WTC11 (cell line): ENCODE data around the gene KLK6. TPM values are rescaled to one million over a fixed set of nuclear protein-coding genes. Genes with fewer than 3 reads are reported as not detected.
A peak's percentile ranks its signal among the peaks of the same experiment; 100 is the strongest.

Experiments
- AFF4 ChIP-seq: sonication (generic); formaldehyde crosslinking; IDR thresholded peaks from 2 replicates; pipeline ENCODE4 v1.8.1; 2023; ENCODE audit warnings: mild to moderate bottlenecking, missing genetic modification reagents, borderline replicate concordance
- FOXK1 ChIP-seq: sonication (generic); formaldehyde crosslinking; IDR thresholded peaks from 2 replicates; pipeline ENCODE4 v1.8.0; 2022; ENCODE audit warnings: mild to moderate bottlenecking, moderate library complexity, missing genetic modification reagents
- FOXP1 ChIP-seq: sonication (generic); formaldehyde crosslinking; IDR thresholded peaks from 2 replicates; pipeline ENCODE4 v1.8.0; 2022; ENCODE audit warnings: missing genetic modification reagents, mild to moderate bottlenecking, moderate library complexity, borderline replicate concordance
- GRHL2 ChIP-seq: fragments of 250-450 bp; sonication (Bioruptor Pico); IDR thresholded peaks from 2 replicates; pipeline ENCODE4 v1.8.0; 2022; ENCODE audit warnings: mild to moderate bottlenecking, moderate library complexity; ENCODE audit not compliant: insufficient replicate concordance, severe bottlenecking
- MYBL2 ChIP-seq: sonication (generic); formaldehyde crosslinking; IDR thresholded peaks from 2 replicates; pipeline ENCODE4 v1.8.1; 2023; ENCODE audit warnings: mild to moderate bottlenecking, moderate library complexity, missing genetic modification reagents
- NFATC4 ChIP-seq: fragments of 250-450 bp; sonication (Bioruptor Pico); IDR thresholded peaks from 2 replicates; pipeline ENCODE4 v1.9.0; 2021; ENCODE audit warnings: mild to moderate bottlenecking
- NFE2L1 ChIP-seq: sonication (generic); formaldehyde crosslinking; IDR thresholded peaks from 2 replicates; pipeline ENCODE4 v1.8.1; 2023; ENCODE audit warnings: missing genetic modification reagents
- RORB ChIP-seq: fragments of 250-450 bp; sonication (Bioruptor Pico); IDR thresholded peaks from 2 replicates; pipeline ENCODE4 v1.9.0; 2021; ENCODE audit warnings: mild to moderate bottlenecking
- SOX15 ChIP-seq: fragments of 250-450 bp; sonication (Bioruptor Pico); IDR thresholded peaks from 2 replicates; pipeline ENCODE4 v1.9.0; 2021; ENCODE audit warnings: mild to moderate bottlenecking
- TEAD4 ChIP-seq: sonication (generic); formaldehyde crosslinking; IDR thresholded peaks from 2 replicates; pipeline ENCODE4 v1.8.0; 2022; ENCODE audit warnings: mild to moderate bottlenecking, missing genetic modification reagents
- ZMAT4 ChIP-seq: fragments of 250-450 bp; sonication (Bioruptor Pico); IDR thresholded peaks from 2 replicates; pipeline ENCODE4 v1.9.0; 2021; ENCODE audit warnings: mild to moderate bottlenecking
- ZNF317 ChIP-seq: sonication (generic); formaldehyde crosslinking; IDR thresholded peaks from 2 replicates; pipeline ENCODE4 v1.8.1; 2023; ENCODE audit warnings: low read depth, mild to moderate bottlenecking, moderate library complexity, missing genetic modification reagents, borderline replicate concordance
- ZNF396 ChIP-seq: fragments of 250-450 bp; sonication (Bioruptor Pico); IDR thresholded peaks from 2 replicates; pipeline ENCODE4 v1.8.0; 2021; ENCODE audit warnings: mild to moderate bottlenecking, moderate library complexity, borderline replicate concordance
- ZNF425 ChIP-seq: fragments of 250-450 bp; sonication (Bioruptor Pico); conservative IDR thresholded peaks from 2 replicates; pipeline ENCODE4 v1.9.0; 2021; ENCODE audit warnings: mild to moderate bottlenecking
- ZNF532 ChIP-seq: fragments of 250-450 bp; sonication (Bioruptor Pico); IDR thresholded peaks from 2 replicates; pipeline ENCODE4 v1.9.0; 2021; ENCODE audit warnings: mild to moderate bottlenecking, borderline replicate concordance
- total RNA-seq: library from RNA; stranded (reverse); gene quantifications from 3 replicates; pipeline ENCODE4 v1.2.3, GENCODE V29; 2021
- TF ChIP-seq, protein P1 (sequence below): sonication (generic); formaldehyde crosslinking; IDR thresholded peaks from 2 replicates; pipeline ENCODE4 v1.8.1; 2023; ENCODE audit warnings: mild to moderate bottlenecking, moderate library complexity, missing genetic modification reagents
- TF ChIP-seq, protein P2 (sequence below): sonication (generic); formaldehyde crosslinking; IDR thresholded peaks from 2 replicates; pipeline ENCODE4 v1.8.0; 2022; ENCODE audit warnings: mild to moderate bottlenecking, missing genetic modification reagents
- TF ChIP-seq, protein P3 (sequence below): sonication (generic); formaldehyde crosslinking; IDR thresholded peaks from 2 replicates; pipeline ENCODE4 v1.8.0; 2023; ENCODE audit warnings: missing genetic modification reagents
- TF ChIP-seq, protein P4 (sequence below): sonication (generic); formaldehyde crosslinking; IDR thresholded peaks from 2 replicates; pipeline ENCODE4 v1.8.1; 2023; ENCODE audit warnings: mild to moderate bottlenecking, missing genetic modification reagents

The KLK6 gene
- total RNA-seq, 1 experiment from 2014 or later: 0.52 TPM

DNA sequence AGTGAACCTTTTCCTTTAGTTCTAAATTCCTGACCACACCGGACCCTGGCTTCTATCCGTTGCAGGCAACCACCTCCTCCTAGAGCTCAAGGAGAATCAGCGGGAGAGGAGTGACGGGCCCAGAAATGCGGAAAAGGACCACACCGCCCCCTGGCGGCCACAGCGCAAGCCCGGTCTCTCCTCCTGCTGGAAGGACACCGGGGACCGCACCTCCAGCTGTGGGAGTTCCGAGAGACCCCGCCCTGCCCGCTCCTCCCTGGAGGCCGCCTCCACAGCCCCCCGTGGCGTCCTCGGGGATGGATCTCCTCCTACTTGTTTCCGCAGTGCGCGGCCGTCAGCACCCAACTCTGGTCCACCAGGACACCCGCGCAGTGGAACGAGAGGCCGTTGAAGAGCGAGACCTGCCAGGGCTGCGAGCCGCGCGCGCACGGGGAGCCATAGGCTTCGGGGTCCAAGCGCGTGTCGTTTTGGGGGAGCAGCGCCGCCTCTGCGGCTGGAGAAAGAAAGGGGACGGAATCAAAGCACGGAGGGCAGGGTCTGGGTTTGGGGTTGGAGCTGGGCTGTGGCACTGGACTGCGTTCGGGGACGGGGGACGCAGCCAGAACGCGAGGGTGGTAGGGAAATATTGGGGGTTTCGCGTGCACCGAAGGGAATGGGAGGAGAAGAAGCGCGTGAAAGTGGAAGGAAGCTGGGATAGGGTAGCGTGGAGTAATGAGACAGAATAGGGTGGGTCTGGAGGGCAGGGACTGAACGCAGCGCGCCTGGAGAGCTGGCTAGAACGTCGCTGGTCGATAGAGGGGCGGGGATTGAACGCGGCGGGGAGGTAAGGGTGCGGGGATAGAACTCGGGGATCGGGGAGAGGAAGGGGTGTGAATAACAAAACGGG lies 47.6 kb upstream of the KLK6 start (continued):
- TF ChIP-seq, protein P1, sequence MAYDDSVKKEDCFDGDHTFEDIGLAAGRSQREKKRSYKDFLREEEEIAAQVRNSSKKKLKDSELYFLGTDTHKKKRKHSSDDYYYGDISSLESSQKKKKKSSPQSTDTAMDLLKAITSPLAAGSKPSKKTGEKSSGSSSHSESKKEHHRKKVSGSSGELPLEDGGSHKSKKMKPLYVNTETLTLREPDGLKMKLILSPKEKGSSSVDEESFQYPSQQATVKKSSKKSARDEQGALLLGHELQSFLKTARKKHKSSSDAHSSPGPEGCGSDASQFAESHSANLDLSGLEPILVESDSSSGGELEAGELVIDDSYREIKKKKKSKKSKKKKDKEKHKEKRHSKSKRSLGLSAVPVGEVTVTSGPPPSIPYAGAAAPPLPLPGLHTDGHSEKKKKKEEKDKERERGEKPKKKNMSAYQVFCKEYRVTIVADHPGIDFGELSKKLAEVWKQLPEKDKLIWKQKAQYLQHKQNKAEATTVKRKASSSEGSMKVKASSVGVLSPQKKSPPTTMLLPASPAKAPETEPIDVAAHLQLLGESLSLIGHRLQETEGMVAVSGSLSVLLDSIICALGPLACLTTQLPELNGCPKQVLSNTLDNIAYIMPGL (CRISPR knock-in tag): peak; percentile 89
- no peak for TF ChIP-seq NFE2L1 (CRISPR knock-in tag)
- TF ChIP-seq GRHL2 (CRISPR knock-in tag): no peak
- no peak for TF ChIP-seq RORB (CRISPR knock-in tag)
- TF ChIP-seq ZNF425 (CRISPR knock-in tag): no peak
- TF ChIP-seq ZNF396: no peak
- TF ChIP-seq ZMAT4 (CRISPR knock-in tag): no peak
- TF ChIP-seq, protein P2, sequence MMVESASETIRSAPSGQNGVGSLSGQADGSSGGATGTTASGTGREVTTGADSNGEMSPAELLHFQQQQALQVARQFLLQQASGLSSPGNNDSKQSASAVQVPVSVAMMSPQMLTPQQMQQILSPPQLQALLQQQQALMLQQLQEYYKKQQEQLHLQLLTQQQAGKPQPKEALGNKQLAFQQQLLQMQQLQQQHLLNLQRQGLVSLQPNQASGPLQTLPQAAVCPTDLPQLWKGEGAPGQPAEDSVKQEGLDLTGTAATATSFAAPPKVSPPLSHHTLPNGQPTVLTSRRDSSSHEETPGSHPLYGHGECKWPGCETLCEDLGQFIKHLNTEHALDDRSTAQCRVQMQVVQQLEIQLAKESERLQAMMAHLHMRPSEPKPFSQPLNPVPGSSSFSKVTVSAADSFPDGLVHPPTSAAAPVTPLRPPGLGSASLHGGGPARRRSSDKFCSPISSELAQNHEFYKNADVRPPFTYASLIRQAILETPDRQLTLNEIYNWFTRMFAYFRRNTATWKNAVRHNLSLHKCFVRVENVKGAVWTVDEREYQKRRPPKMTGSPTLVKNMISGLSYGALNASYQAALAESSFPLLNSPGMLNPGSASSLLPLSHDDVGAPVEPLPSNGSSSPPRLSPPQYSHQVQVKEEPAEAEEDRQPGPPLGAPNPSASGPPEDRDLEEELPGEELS (CRISPR knock-in tag): no peak; the same call in 1 of the 2 replicates
- no peak for TF ChIP-seq NFATC4 (CRISPR knock-in tag)
- TF ChIP-seq FOXK1 (CRISPR knock-in tag): 0 out of 2 replicates have a peak, but pooled peaks have one; percentile 29
- TF ChIP-seq, protein P3, sequence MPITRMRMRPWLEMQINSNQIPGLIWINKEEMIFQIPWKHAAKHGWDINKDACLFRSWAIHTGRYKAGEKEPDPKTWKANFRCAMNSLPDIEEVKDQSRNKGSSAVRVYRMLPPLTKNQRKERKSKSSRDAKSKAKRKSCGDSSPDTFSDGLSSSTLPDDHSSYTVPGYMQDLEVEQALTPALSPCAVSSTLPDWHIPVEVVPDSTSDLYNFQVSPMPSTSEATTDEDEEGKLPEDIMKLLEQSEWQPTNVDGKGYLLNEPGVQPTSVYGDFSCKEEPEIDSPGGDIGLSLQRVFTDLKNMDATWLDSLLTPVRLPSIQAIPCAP: no peak; the same call in 1 of the 2 replicates
- TF ChIP-seq ZNF317 (CRISPR knock-in tag): no peak
- no peak for TF ChIP-seq TEAD4
- TF ChIP-seq ZNF532 (CRISPR knock-in tag): no peak
- TF ChIP-seq, protein P4, sequence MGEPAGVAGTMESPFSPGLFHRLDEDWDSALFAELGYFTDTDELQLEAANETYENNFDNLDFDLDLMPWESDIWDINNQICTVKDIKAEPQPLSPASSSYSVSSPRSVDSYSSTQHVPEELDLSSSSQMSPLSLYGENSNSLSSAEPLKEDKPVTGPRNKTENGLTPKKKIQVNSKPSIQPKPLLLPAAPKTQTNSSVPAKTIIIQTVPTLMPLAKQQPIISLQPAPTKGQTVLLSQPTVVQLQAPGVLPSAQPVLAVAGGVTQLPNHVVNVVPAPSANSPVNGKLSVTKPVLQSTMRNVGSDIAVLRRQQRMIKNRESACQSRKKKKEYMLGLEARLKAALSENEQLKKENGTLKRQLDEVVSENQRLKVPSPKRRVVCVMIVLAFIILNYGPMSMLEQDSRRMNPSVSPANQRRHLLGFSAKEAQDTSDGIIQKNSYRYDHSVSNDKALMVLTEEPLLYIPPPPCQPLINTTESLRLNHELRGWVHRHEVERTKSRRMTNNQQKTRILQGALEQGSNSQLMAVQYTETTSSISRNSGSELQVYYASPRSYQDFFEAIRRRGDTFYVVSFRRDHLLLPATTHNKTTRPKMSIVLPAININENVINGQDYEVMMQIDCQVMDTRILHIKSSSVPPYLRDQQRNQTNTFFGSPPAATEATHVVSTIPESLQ (CRISPR knock-in tag): no peak
- no peak for TF ChIP-seq AFF4 (CRISPR knock-in tag)
- no peak for TF ChIP-seq SOX15
- 0 out of 2 replicates have a peak, but pooled peaks have one; percentile 29 for TF ChIP-seq FOXP1 (CRISPR knock-in tag)
- TF ChIP-seq MYBL2 (CRISPR knock-in tag): 0 out of 2 replicates have a peak, but pooled peaks have one; percentile 43
